NCI-H2196 treated with DMSO at 0.1 percent for 48 hours (cell line): ENCODE results near the gene FANCC.

ENCODE experiments used
- DNase-seq: peaks from one replicate; lab custom pipeline; 2025; ENCODE audit not compliant: unreplicated experiment; lab: John Stamatoyannopoulos, UW

Gene FANCC

DNA sequence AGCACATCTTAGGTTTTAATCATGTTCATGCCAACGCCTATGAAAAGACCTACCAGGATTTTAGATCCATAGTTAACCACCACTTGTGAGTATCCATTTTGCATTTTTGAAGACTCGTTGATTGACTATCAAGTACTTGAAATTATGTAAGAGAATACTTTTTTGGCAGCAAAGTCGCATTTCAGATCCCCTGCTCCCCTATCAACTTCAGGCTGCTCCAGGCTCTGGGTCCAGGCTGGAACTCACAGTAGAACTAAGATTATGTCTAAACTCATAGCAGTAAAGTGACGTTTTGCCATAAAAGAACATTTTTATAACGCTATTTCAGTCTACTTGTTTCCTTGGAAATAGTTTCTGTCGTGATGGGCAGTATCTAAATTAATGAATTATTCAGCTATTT lies 267.7 kb downstream of the FANCC start:
- DNase-seq, result no peak
